HG02885 (cell line): ENCODE results near the gene ZNG1F.
"Not testable (repeated sequence)": the region's sequence is repeated elsewhere in the genome, so short reads cannot be mapped to it uniquely, and the experiment has no call there.

Experiments
- ATAC-seq: cut with Tn5 transposase; IDR thresholded peaks from one replicate; pipeline ENCODE4 v1.9.1; 2021; ENCODE audit warnings: mild to moderate bottlenecking; ENCODE audit not compliant: unreplicated experiment, poor library complexity

ZNG1F gene

GRCh38 chr9:41189217-41189616 is at the start of gene ZNG1F:
Gene ZNG1F, minus strand, starts transcription at chr9:41189317. Its CDS starts 59 bp downstream, at chr9:41189258.
- ATAC-seq: not testable (repeated sequence)

GRCh38 chr9:41237110-41237749 is 48.1 kb upstream of the ZNG1F start:
- not testable (repeated sequence) for ATAC-seq

GRCh38 chr9:41236486-41237109 is 47.5 kb upstream of the ZNG1F start:
- ATAC-seq: not testable (repeated sequence)

- peak; percentile 100 for ATAC-seq
Measured at GRCh38 chr9:41234811-41235805, 46.0 kb upstream of the ZNG1F start.

- not testable (repeated sequence) for ATAC-seq
Measured at GRCh38 chr9:41234221-41234620, 45.1 kb upstream of the ZNG1F start.

- ATAC-seq: not testable (repeated sequence)
Measured at GRCh38 chr9:41232326-41232725, 43.2 kb upstream of the ZNG1F start.

- ATAC-seq: not testable (repeated sequence)
Measured at GRCh38 chr9:41230418-41230817, 41.3 kb upstream of the ZNG1F start.

- no peak for ATAC-seq
Measured at GRCh38 chr9:41229408-41230401, 40.6 kb upstream of the ZNG1F start.

GRCh38 chr9:41219831-41220230 is 30.7 kb upstream of the ZNG1F start:
- not testable (repeated sequence) for ATAC-seq

GRCh38 chr9:41188439-41188838 is 678 bp downstream of the ZNG1F start:
- not testable (repeated sequence) for ATAC-seq

- ATAC-seq: not testable (repeated sequence)
Measured at GRCh38 chr9:41174994-41175393, 14.1 kb downstream of the ZNG1F start.

- not testable (repeated sequence) for ATAC-seq
Measured at GRCh38 chr9:41150116-41150515, 39.0 kb downstream of the ZNG1F start.

- not testable (repeated sequence) for ATAC-seq
Measured at GRCh38 chr9:41141878-41142277, 47.2 kb downstream of the ZNG1F start.

GRCh38 chr9:41128581-41128980 is 60.5 kb downstream of the ZNG1F start, which contains the start of gene FOXD4L6:
Gene FOXD4L6, minus strand, starts transcription at chr9:41128681. Its CDS starts 298 bp downstream, at chr9:41128383.
- not testable (repeated sequence) for ATAC-seq

GRCh38 chr9:41126746-41127446 is 62.2 kb downstream of the ZNG1F start:
- not testable (repeated sequence) for ATAC-seq

- not testable (repeated sequence) for ATAC-seq
Measured at GRCh38 chr9:41125936-41126335, 63.2 kb downstream of the ZNG1F start.

GRCh38 chr9:41125109-41125658 is 63.9 kb downstream of the ZNG1F start:
- not testable (repeated sequence) for ATAC-seq
